Caco-2 (cell line): ENCODE results near the gene SPIN2B. TPM values are rescaled to one million over a fixed set of nuclear protein-coding genes. Genes with fewer than 3 reads are reported as not detected.
"Not testable (repeated sequence)": the region's sequence is repeated elsewhere in the genome, so short reads cannot be mapped to it uniquely, and the experiment has no call there.

ENCODE experiments used
- BruUV-seq: library from RNA; stranded (reverse); fragments of 400-500 nt; replicated peaks from 2 replicates; lab custom pipeline; 2021; lab: Mats Ljungman, UMichigan
- CTCF ChIA-PET: fragments of 300-600 bp; sonication (Branson Sonifier 250); formaldehyde crosslinking; loops from one replicate; lab custom pipeline; 2022; ENCODE audit warnings: antibody characterized with exemption; lab: Charles Lee
- POLR2A ChIA-PET: fragments of 300-600 bp; sonication (Branson Sonifier 250); formaldehyde crosslinking; loops from one replicate; lab custom pipeline; 2022; ENCODE audit warnings: antibody characterized with exemption; lab: Charles Lee
- DNase-seq, 2 experiments: peaks; one replicate each; pipeline versions ENCODE4 v3.0.0 to v3.0.0-alpha.2; 2020 to 2022
- H3K27me3 ChIP-seq: replicated peaks from 2 replicates; pipeline ENCODE4 v1.6.0; 2011; ENCODE audit warnings: low read length; ENCODE audit not compliant: control insufficient read depth, insufficient read depth
- H3K36me3 ChIP-seq: 2 replicates; pipeline ENCODE4 v1.5.1; 2011; ENCODE audit warnings: low read length; ENCODE audit not compliant: control insufficient read depth, insufficient read depth
- H3K4me1 ChIP-seq: fragments of 250-450 bp; sonication (Bioruptor Pico); 2 replicates; pipeline ENCODE4 v1.5.1; 2020; ENCODE audit warnings: mild to moderate bottlenecking
- H3K4me3 ChIP-seq: 2 replicates; pipeline ENCODE4 v1.5.1; 2011; ENCODE audit warnings: low read depth, mild to moderate bottlenecking, control low read depth, low read length
- H3K9me3 ChIP-seq: fragments of 250-450 bp; sonication (Bioruptor Pico); 2 replicates; pipeline ENCODE4 v1.5.1; 2020; ENCODE audit warnings: mild to moderate bottlenecking, moderate library complexity
- H3K27ac Mint-ChIP-seq: one replicate; pipeline ENCODE4 v1.8.0; 2022; ENCODE audit warnings: mixed read lengths; ENCODE audit not compliant: unreplicated experiment
- H3K27me3 Mint-ChIP-seq: one replicate; pipeline ENCODE4 v1.8.0; 2022; ENCODE audit warnings: mixed read lengths; ENCODE audit not compliant: insufficient read depth, unreplicated experiment
- H3K36me3 Mint-ChIP-seq: one replicate; pipeline ENCODE4 v1.8.0; 2022; ENCODE audit warnings: mild to moderate bottlenecking, mixed read lengths; ENCODE audit not compliant: insufficient read depth, unreplicated experiment
- H3K4me1 Mint-ChIP-seq: one replicate; pipeline ENCODE4 v1.8.0; 2022; ENCODE audit warnings: low read depth, mixed read lengths; ENCODE audit not compliant: unreplicated experiment
- H3K4me3 Mint-ChIP-seq: one replicate; pipeline ENCODE4 v1.8.0; 2022; ENCODE audit warnings: mild to moderate bottlenecking, moderate library complexity, mixed read lengths; ENCODE audit not compliant: unreplicated experiment
- H3K9me3 Mint-ChIP-seq: one replicate; pipeline ENCODE4 v1.8.0; 2022; ENCODE audit warnings: mixed read lengths; ENCODE audit not compliant: unreplicated experiment
- intact Hi-C: fragments of 100-400 bp; cut with micrococcal nuclease; formaldehyde crosslinking; loops from one replicate; pipeline ENCODE4 v1.10.0; 2022; ENCODE audit not compliant: unreplicated experiment
- total RNA-seq: library from RNA; stranded (reverse); gene quantifications from 2 replicates; pipeline ENCODE4 v1.2.3, GENCODE V29; 2022
- TF ChIP-seq, protein P1 (sequence below), 2 experiments: fragments of 200-600 bp in 1 of 2; IDR thresholded peaks; 1 replicate in 1 of 2; 2 replicates in 1 of 2; pipeline versions ENCODE4 v1.5.1 to v1.8.0; 2011 to 2022; ENCODE audit warnings: antibody characterized with exemption in 1 of 2, control low read depth in 1 of 2, inconsistent platforms in 1 of 2, low read depth in 1 of 2, low read length in 1 of 2, mild to moderate bottlenecking in 1 of 2, moderate library complexity in 1 of 2; ENCODE audit not compliant: insufficient read depth in 1 of 2, severe bottlenecking in 1 of 2, unreplicated experiment in 1 of 2

The SPIN2B gene
- total RNA-seq, 1 experiment from 2014 or later: 14.3 TPM

DNA sequence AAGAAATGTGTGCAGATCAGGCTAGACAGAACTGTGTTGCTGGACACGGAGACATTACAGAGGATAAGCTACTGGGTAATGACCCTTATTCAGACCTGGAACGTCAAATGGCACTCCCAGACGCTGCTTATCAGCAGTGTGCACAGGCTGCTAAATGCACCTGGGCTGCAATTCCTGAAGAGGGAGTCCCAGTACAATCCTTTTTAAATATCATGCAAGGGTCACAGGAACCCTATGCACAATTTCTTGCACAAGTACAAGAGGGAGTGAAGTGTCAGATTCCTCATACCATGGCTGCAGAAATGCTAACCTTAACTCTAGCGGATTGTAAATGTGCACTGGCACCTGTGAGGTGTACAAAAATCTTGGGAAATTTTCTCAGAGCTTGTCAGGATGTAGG lies 16.9 kb downstream of the SPIN2B start:
- no peak overlapping the region for H3K4me3 ChIP-seq
- Mint-ChIP-seq H3K9me3 (no peaks in the 10 kb centered on the region), H3K4me3 (no peak overlapping the region), H3K27me3 (no peaks in the 10 kb centered on the region), H3K36me3 (peaks cover 4% of the 10 kb centered on the region), H3K27ac (no peak overlapping the region), H3K4me1 (no peaks in the 10 kb centered on the region)
- H3K27me3 ChIP-seq: no peaks in the 10 kb centered on the region
- DNase-seq: peak in 1 of 2 experiments; percentile 10
- intact Hi-C loops: loop anchor here (5.0 kb wide), 1 partner anchor 183 kb away; the partner anchor contains the start of gene FAAH2
- POLR2A ChIA-PET: no interaction called here
- no peaks in the 10 kb centered on the region for H3K36me3 ChIP-seq
- no peaks in the 10 kb centered on the region for H3K4me1 ChIP-seq
- H3K9me3 ChIP-seq: no peaks in the 10 kb centered on the region
- no TSS peak for BruUV-seq
- CTCF ChIA-PET: no interaction called here
- TF ChIP-seq, protein P1, sequence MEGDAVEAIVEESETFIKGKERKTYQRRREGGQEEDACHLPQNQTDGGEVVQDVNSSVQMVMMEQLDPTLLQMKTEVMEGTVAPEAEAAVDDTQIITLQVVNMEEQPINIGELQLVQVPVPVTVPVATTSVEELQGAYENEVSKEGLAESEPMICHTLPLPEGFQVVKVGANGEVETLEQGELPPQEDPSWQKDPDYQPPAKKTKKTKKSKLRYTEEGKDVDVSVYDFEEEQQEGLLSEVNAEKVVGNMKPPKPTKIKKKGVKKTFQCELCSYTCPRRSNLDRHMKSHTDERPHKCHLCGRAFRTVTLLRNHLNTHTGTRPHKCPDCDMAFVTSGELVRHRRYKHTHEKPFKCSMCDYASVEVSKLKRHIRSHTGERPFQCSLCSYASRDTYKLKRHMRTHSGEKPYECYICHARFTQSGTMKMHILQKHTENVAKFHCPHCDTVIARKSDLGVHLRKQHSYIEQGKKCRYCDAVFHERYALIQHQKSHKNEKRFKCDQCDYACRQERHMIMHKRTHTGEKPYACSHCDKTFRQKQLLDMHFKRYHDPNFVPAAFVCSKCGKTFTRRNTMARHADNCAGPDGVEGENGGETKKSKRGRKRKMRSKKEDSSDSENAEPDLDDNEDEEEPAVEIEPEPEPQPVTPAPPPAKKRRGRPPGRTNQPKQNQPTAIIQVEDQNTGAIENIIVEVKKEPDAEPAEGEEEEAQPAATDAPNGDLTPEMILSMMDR (IDR thresholded peaks at IDR 0.05; ENCODE audit: insufficient read depth in 1 of 2, low read depth in 1 of 2, low read length in 1 of 2, severe bottlenecking in 1 of 2, unreplicated experiment in 1 of 2): peak in 1 of 2 experiments; percentile 35

DNA sequence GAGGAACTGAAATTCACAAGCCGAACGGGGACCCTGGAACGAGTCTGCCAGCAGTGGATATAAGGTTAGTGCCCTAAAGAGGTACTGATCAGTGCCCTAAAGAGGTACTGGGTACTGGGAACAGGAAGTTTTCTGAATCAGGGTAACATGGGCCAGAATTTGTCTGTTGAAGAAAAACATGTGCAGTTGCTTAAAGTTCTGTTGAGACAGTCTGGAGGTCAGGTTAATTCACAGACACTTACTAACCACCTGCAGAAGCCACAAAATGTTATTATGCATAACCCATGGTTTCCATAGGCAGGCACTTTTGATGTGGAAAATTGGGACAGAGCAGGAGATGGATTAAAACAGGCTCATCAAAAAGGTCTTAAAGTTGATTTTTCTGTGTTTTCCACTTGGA lies 17.9 kb downstream of the SPIN2B start:
- BruUV-seq: no TSS peak
- H3K4me1 ChIP-seq: no peaks in the 10 kb centered on the region
- H3K36me3 ChIP-seq: no peaks in the 10 kb centered on the region
- DNase-seq: no peak
- intact Hi-C loops: loop anchor here (5.0 kb wide), 1 partner anchor 184 kb away; the partner anchor contains the start of gene FAAH2
- H3K27me3 ChIP-seq: no peaks in the 10 kb centered on the region
- POLR2A ChIA-PET: no interaction called here
- Mint-ChIP-seq H3K27me3 (no peaks in the 10 kb centered on the region), H3K4me3 (no peak overlapping the region), H3K9me3 (no peaks in the 10 kb centered on the region), H3K36me3 (peaks cover 4% of the 10 kb centered on the region), H3K27ac (no peak overlapping the region), H3K4me1 (no peaks in the 10 kb centered on the region)
- no peak overlapping the region for H3K4me3 ChIP-seq
- no peaks in the 10 kb centered on the region for H3K9me3 ChIP-seq
- CTCF ChIA-PET: no interaction called here
- TF ChIP-seq, protein P1 (IDR thresholded peaks at IDR 0.05; ENCODE audit: insufficient read depth in 1 of 2, low read depth in 1 of 2, low read length in 1 of 2, severe bottlenecking in 1 of 2, unreplicated experiment in 1 of 2): no peak

DNA sequence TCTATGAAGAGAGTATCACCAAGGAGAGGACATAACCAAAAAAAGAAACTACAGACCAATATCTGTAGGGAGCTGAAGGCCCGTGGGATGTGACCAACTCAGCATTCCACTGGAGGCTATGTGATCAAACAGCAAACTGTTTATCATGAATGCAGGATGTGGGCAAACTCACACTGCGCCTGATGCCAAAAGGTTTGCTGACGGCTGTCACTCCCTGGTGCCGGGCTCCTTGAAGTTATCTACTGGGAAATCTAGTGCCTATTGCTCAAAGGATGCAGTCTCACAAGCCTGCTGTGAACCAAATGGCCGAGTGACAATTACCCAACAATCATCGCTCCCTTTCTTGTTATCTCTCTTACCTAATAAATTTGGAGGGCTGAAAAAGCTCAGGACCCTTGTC lies 18.4 kb downstream of the SPIN2B start:
- H3K9me3 ChIP-seq, H3K4me1 ChIP-seq, DNase-seq, H3K36me3 Mint-ChIP-seq, H3K27me3 Mint-ChIP-seq, H3K4me1 Mint-ChIP-seq, H3K36me3 ChIP-seq, CTCF ChIA-PET, H3K27ac Mint-ChIP-seq, BruUV-seq, H3K4me3 ChIP-seq, POLR2A ChIA-PET, H3K9me3 Mint-ChIP-seq, H3K27me3 ChIP-seq, H3K4me3 Mint-ChIP-seq: not testable (repeated sequence)
- intact Hi-C loops: loop anchor here (5.0 kb wide), 1 partner anchor 184 kb away; the partner anchor contains the start of gene FAAH2

DNA sequence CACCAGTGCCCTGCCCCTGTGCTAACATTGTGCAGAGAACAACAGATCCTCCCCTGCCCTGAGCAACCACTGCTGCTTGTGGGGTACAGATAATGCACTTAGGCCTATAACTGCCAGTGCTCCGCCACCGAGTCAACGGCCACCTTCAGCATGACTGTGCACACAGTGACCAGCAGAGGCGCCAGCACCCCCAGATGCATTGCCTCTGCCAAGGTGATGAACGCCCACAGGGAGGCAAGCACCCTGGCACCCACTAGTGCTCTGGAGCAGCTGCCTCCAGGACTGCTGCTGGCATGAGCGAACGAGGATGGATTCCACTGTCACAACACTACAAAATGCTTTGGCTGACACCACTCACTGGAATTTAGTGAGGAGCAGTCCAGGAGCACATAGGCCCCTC lies 38.2 kb downstream of the SPIN2B start:
- no TSS peak for BruUV-seq
- CTCF ChIA-PET: no interaction called here

More for the DNA sequence above, 38.2 kb downstream of the SPIN2B start:
- Histone ChIP-seq H3K36me3 (no peaks in the 10 kb centered on the region), H3K9me3 (no peaks in the 10 kb centered on the region), H3K4me1 (no peaks in the 10 kb centered on the region), H3K4me3 (no peak overlapping the region), H3K27me3 (no peaks in the 10 kb centered on the region)
- H3K9me3 Mint-ChIP-seq: no peaks in the 10 kb centered on the region
- intact Hi-C loops: no loop called here
- DNase-seq: no peak
- POLR2A ChIA-PET: no interaction called here
- H3K27me3 Mint-ChIP-seq: no peaks in the 10 kb centered on the region
- H3K36me3 Mint-ChIP-seq: peaks cover 13% of the 10 kb centered on the region
- H3K27ac Mint-ChIP-seq: no peak overlapping the region
- H3K4me3 Mint-ChIP-seq: no peak overlapping the region
- H3K4me1 Mint-ChIP-seq: no peaks in the 10 kb centered on the region
- TF ChIP-seq, protein P1 (IDR thresholded peaks at IDR 0.05; ENCODE audit: insufficient read depth in 1 of 2, low read depth in 1 of 2, low read length in 1 of 2, severe bottlenecking in 1 of 2, unreplicated experiment in 1 of 2): no peak
